Omental fat pad (tissue), 4 donors: Measurements from ENCODE around the gene ANAPC2. TPM values are rescaled to one million over a fixed set of nuclear protein-coding genes. Genes with fewer than 3 reads are reported as not detected.
A peak's percentile ranks its signal among the peaks of the same experiment; 100 is the strongest.

ENCODE experiments used
- ATAC-seq: fragments of 150-250 bp; one replicate; pipeline ENCODE4 v1.9.1; 2016; ENCODE audit warnings: mild to moderate bottlenecking, moderate library complexity; ENCODE audit not compliant: low FRiP score
- DNase-seq: peaks from one replicate; pipeline ENCODE4 v3.0.0-alpha.2; 2019; ENCODE audit warnings: low spot score
- CTCF ChIP-seq, 3 donors: fragments of 450-650 bp; IDR thresholded peaks; one replicate each; pipeline ENCODE4 v1.5.1; 2016 to 2017; ENCODE audit warnings: antibody characterized with exemption in 3 of 3, mild to moderate bottlenecking in 3 of 3, moderate library complexity in 2 of 3
- total RNA-seq, 4 donors: library from RNA; depleted of rRNA; stranded (reverse); fragments of >200 nt; gene quantifications; one replicate each; pipeline ENCODE4 v1.1.0, GENCODE V29; 2016

ANAPC2 gene
- total RNA-seq, 4 donors from 2014 or later: 17.4 to 38.8 (median 22.8) TPM

GRCh38 chr9:137218212-137218753, 29.9 kb upstream of the ANAPC2 start:
- ATAC-seq: no peak
- TF ChIP-seq CTCF (IDR thresholded peaks at IDR 0.05): no peak
- no peak for DNase-seq

GRCh38 chr9:137217276-137218211, 29.2 kb upstream of the ANAPC2 start:
- peak; percentile 44 for DNase-seq
- no peak for TF ChIP-seq CTCF (IDR thresholded peaks at IDR 0.05)
- peak; percentile 69 for ATAC-seq

- DNase-seq (no peak), ATAC-seq (no peak)
- TF ChIP-seq CTCF (IDR thresholded peaks at IDR 0.05): no peak
Measured at GRCh38 chr9:137216188-137216965, 28.0 kb upstream of the ANAPC2 start.

- DNase-seq (no peak), ATAC-seq (no peak)
- no peak for TF ChIP-seq CTCF (IDR thresholded peaks at IDR 0.05)
Measured at GRCh38 chr9:137215196-137215986, 27.0 kb upstream of the ANAPC2 start.

- ATAC-seq: no peak
- no peak for TF ChIP-seq CTCF (IDR thresholded peaks at IDR 0.05)
Measured at GRCh38 chr9:137214620-137215019, 26.3 kb upstream of the ANAPC2 start.

More at GRCh38 chr9:137214620-137215019, 26.3 kb upstream of the ANAPC2 start:
- DNase-seq: no peak
